Thyroid gland (tissue), 4 donors: Measurements from ENCODE around the gene FARP2.

ENCODE experiments used
- POLR2A ChIP-seq, 2 donors: fragments of 450-650 bp; IDR thresholded peaks; one replicate each; pipeline ENCODE4 v1.6.1; 2017; ENCODE audit warnings: antibody characterized with exemption in 2 of 2, mild to moderate bottlenecking in 2 of 2, moderate library complexity in 1 of 2
- TF ChIP-seq, protein P1 (sequence below), 6 experiments: fragments of 200-600 bp in 3 of 6; fragments of 450-650 bp in 3 of 6; sonication (generic) in 3 of 6; IDR thresholded peaks; one replicate each; pipeline ENCODE4 v1.5.1; 2016 to 2019; ENCODE audit warnings: antibody characterized with exemption in 6 of 6, mild to moderate bottlenecking in 2 of 6, inconsistent platforms in 1 of 6, moderate library complexity in 1 of 6

DNA sequence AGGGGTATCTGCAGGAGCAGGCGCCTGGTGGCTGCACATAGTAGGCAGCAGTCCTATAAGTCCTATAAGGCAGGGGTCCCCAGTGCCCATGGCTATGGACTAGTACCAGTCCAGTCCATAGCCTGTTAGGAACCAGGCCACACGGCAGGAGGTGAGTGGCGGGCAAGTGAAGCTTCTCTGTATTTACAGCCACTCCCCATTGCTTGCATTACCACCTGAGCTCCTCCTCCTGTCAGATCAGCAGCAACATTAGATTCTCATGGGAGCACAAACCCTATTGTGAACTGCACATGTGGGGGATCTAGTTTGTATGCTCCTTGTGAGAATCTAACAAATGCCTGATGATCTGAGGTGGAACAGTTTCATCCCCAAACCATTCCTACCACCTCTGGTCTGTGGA is 119.2 kb downstream of the FARP2 start:
- TF ChIP-seq, protein P1, sequence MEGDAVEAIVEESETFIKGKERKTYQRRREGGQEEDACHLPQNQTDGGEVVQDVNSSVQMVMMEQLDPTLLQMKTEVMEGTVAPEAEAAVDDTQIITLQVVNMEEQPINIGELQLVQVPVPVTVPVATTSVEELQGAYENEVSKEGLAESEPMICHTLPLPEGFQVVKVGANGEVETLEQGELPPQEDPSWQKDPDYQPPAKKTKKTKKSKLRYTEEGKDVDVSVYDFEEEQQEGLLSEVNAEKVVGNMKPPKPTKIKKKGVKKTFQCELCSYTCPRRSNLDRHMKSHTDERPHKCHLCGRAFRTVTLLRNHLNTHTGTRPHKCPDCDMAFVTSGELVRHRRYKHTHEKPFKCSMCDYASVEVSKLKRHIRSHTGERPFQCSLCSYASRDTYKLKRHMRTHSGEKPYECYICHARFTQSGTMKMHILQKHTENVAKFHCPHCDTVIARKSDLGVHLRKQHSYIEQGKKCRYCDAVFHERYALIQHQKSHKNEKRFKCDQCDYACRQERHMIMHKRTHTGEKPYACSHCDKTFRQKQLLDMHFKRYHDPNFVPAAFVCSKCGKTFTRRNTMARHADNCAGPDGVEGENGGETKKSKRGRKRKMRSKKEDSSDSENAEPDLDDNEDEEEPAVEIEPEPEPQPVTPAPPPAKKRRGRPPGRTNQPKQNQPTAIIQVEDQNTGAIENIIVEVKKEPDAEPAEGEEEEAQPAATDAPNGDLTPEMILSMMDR (IDR thresholded peaks at IDR 0.05): no peak
- no peak for TF ChIP-seq POLR2A (IDR thresholded peaks at IDR 0.05)
